ENCODE results near the gene CLN5. TPM values are rescaled to one million over a fixed set of nuclear protein-coding genes. Genes with fewer than 3 reads are reported as not detected.

CLN5 gene
- total and polyA plus RNA-seq, 2 of the 13 experiments (the other 11 are each of a cell fraction or from before 2014, with no cell fraction given), result 10.1 to 13.7 TPM

- no peaks in the 10 kb centered on the region; a peak in 2 of 5 replicates for H3K36me3 ChIP-seq (replicated peaks in 1 of 2; ENCODE audit: control insufficient read depth in 1 of 2, insufficient read depth in 2 of 2, low read length in 2 of 2)
- no peaks in the 10 kb centered on the region for H3K79me2 ChIP-seq (ENCODE audit: insufficient read depth, low read length)
- H3K27me3 ChIP-seq (ENCODE audit: control insufficient read depth in 1 of 2, insufficient read depth in 2 of 2, low read length in 2 of 2), result no peaks in the 10 kb centered on the region
- WGBS (ENCODE audit: low lambda C conversion rate), result 73% methylated on average over 7 of the region's 7 CpGs
- DNase-seq (ENCODE audit: low spot score) (no peak), FAIRE-seq (no peak), ATAC-seq (no peak)
- no peaks in the 10 kb centered on the region for H3K9me3 ChIP-seq (ENCODE audit: low read length)
- no peaks in the 10 kb centered on the region for H3K4me1 ChIP-seq (ENCODE audit: insufficient read depth, low read length)
- POLR2A ChIA-PET, result no interaction called here
- no peak overlapping the region for H3K9ac ChIP-seq (ENCODE audit: insufficient read depth, low read depth, low read length)
- CTCF ChIA-PET (ENCODE audit: low intra/inter-chr PET ratio, low total read pairs), result no interaction called here
- in situ Hi-C loops (cut with HindIII; ENCODE audit: extremely low pct_ligation_motif_present, low pct_unique_long_range_greater_than_20kb), result no loop called here
- no peak overlapping the region for H3K4me3 ChIP-seq (replicated peaks in 1 of 3; ENCODE audit: insufficient read depth in 1 of 3, low read depth in 2 of 3, low read length in 3 of 3)
- no peak overlapping the region for H3K27ac ChIP-seq (ENCODE audit: extremely low read length, insufficient read depth, low read length)
- no peak overlapping the region for H3K4me2 ChIP-seq (ENCODE audit: low read depth, low read length)
- intact Hi-C loops (cut with micrococcal nuclease; ENCODE audit: unreplicated experiment), result no loop called here
- H4K20me1 ChIP-seq (ENCODE audit: insufficient read depth, low read length), result no peaks in the 10 kb centered on the region
- no TSS peak for BruUV-seq (replicated peaks)
- H2AFZ ChIP-seq (ENCODE audit: low read length), result no peak overlapping the region
- TF ChIP-seq CEBPG (CRISPR knock-in tag; IDR thresholded peaks at IDR 0.05), result no peak
- TF ChIP-seq, protein P1, sequence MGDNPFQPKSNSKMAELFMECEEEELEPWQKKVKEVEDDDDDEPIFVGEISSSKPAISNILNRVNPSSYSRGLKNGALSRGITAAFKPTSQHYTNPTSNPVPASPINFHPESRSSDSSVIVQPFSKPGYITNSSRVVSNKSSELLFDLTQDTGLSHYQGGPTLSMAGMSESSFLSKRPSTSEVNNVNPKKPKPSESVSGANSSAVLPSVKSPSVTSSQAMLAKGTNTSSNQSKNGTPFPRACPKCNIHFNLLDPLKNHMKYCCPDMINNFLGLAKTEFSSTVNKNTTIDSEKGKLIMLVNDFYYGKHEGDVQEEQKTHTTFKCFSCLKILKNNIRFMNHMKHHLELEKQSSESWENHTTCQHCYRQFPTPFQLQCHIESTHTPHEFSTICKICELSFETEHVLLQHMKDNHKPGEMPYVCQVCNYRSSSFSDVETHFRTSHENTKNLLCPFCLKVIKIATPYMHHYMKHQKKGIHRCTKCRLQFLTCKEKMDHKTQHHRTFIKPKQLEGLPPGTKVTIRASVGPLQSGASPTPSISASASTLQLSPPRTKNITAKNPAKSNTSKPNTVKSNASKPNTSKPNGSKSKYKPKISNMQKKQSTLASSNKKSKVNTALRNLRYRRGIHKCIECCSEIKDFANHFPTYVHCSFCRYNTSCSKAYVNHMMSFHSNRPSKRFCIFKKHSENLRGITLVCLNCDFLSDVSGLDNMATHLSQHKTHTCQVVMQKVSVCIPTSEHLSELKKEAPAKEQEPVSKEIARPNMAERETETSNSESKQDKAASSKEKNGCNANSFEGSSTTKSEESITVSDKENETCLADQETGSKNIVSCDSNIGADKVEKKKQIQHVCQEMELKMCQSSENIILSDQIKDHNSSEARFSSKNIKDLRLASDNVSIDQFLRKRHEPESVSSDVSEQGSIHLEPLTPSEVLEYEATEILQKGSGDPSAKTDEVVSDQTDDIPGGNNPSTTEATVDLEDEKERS (CRISPR knock-in tag; IDR thresholded peaks at IDR 0.05), result no peak
- no peak for TF ChIP-seq ZNF839 (CRISPR knock-in tag; IDR thresholded peaks at IDR 0.05; ENCODE audit: borderline replicate concordance)
- no peak for TF ChIP-seq MIXL1 (CRISPR knock-in tag; IDR thresholded peaks at IDR 0.05)
- no peak for TF ChIP-seq NBN (conservative IDR thresholded peaks at IDR 0.05)
- no peak for TF ChIP-seq ZNF83 (CRISPR knock-in tag; IDR thresholded peaks at IDR 0.05; ENCODE audit: borderline replicate concordance)
- TF ChIP-seq KLF16 (CRISPR knock-in tag; IDR thresholded peaks at IDR 0.05), result no peak
- no peak for TF ChIP-seq TBP (CRISPR knock-in tag; IDR thresholded peaks at IDR 0.05)
- TF ChIP-seq GLMP (CRISPR knock-in tag; IDR thresholded peaks at IDR 0.05; ENCODE audit: borderline replicate concordance), result no peak
- no peak for TF ChIP-seq ELK4 (CRISPR knock-in tag; IDR thresholded peaks at IDR 0.05; ENCODE audit: borderline replicate concordance)
- TF ChIP-seq NFE2L1 (CRISPR knock-in tag; IDR thresholded peaks at IDR 0.05; ENCODE audit: borderline replicate concordance), result no peak
- no peak for TF ChIP-seq ZC3H13 (CRISPR knock-in tag; IDR thresholded peaks at IDR 0.05)
- no peak for TF ChIP-seq ZFYVE20 (CRISPR knock-in tag; IDR thresholded peaks at IDR 0.05; ENCODE audit: borderline replicate concordance, low read depth)
- no peak for TF ChIP-seq FOXJ3 (CRISPR knock-in tag; IDR thresholded peaks at IDR 0.05; ENCODE audit: borderline replicate concordance)
- TF ChIP-seq ZNF562 (CRISPR knock-in tag; IDR thresholded peaks at IDR 0.05; ENCODE audit: borderline replicate concordance), result no peak
- no peak for TF ChIP-seq ZNF468 (CRISPR knock-in tag; IDR thresholded peaks at IDR 0.05)
- no peak for TF ChIP-seq ZFP1 (CRISPR knock-in tag; IDR thresholded peaks at IDR 0.05)
- no peak for TF ChIP-seq NR2F6 (IDR thresholded peaks at IDR 0.05)
- no peak for TF ChIP-seq NR2F6 (CRISPR knock-in tag; IDR thresholded peaks at IDR 0.05)
- TF ChIP-seq, protein P2, sequence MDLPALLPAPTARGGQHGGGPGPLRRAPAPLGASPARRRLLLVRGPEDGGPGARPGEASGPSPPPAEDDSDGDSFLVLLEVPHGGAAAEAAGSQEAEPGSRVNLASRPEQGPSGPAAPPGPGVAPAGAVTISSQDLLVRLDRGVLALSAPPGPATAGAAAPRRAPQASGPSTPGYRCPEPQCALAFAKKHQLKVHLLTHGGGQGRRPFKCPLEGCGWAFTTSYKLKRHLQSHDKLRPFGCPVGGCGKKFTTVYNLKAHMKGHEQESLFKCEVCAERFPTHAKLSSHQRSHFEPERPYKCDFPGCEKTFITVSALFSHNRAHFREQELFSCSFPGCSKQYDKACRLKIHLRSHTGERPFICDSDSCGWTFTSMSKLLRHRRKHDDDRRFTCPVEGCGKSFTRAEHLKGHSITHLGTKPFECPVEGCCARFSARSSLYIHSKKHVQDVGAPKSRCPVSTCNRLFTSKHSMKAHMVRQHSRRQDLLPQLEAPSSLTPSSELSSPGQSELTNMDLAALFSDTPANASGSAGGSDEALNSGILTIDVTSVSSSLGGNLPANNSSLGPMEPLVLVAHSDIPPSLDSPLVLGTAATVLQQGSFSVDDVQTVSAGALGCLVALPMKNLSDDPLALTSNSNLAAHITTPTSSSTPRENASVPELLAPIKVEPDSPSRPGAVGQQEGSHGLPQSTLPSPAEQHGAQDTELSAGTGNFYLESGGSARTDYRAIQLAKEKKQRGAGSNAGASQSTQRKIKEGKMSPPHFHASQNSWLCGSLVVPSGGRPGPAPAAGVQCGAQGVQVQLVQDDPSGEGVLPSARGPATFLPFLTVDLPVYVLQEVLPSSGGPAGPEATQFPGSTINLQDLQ (CRISPR knock-in tag; IDR thresholded peaks at IDR 0.05), result no peak
Measured at GRCh38 chr13:77040076-77040475, 48.2 kb downstream of the CLN5 start.

Measured in HepG2 (cell line).